GM19351 (cell line): ENCODE data around the gene GLI3.

Experiments used
- ATAC-seq: cut with Tn5 transposase; IDR thresholded peaks from one replicate; pipeline ENCODE4 v1.9.1; 2021; ENCODE audit warnings: mild to moderate bottlenecking, moderate library complexity; ENCODE audit not compliant: unreplicated experiment

Gene GLI3

DNA sequence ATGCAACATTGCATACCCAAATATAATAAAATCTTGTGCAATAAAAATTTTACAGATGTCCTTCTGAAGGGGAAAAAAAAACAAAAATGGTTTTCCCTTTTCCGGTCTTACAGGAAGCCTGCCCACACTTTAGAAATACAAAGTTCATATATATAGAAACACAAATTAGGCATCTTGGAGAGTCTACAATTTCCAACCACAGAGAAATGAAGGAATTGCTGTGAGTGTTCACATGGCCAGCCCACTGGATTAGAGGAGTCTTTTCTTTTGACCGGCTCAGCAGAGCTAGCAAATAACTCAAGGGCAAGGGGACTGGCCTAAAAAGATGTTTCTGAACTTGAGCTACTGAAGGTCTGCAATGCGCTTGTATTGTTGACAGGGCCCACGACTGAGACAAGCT, 92.4 kb downstream of the GLI3 start:
- no peak for ATAC-seq

GRCh38 chr7:42143711-42144600, 93.1 kb downstream of the GLI3 start:
- no peak for ATAC-seq

DNA sequence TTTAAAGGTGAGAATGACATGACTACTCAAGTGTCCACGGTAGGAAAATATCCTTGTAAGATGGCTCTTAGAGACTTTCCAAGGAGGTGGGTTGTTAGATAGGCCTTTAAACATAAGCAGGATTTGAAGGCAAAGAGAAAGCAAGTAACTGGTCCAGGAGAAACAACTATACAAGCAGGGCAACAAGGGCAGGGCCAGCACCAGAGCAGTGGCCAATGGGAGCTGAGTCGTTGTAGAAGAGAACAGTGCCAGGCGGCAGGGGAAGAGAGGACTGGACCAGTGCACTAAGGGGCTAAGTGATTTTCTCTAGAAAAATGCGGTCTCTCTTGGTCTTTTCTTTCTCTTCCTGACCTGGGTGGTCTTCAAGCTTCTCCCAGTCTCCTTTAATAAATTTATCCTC, 94.9 kb downstream of the GLI3 start:
- ATAC-seq: no peak

GRCh38 chr7:42139751-42140150, 97.3 kb downstream of the GLI3 start:
- ATAC-seq: no peak

DNA sequence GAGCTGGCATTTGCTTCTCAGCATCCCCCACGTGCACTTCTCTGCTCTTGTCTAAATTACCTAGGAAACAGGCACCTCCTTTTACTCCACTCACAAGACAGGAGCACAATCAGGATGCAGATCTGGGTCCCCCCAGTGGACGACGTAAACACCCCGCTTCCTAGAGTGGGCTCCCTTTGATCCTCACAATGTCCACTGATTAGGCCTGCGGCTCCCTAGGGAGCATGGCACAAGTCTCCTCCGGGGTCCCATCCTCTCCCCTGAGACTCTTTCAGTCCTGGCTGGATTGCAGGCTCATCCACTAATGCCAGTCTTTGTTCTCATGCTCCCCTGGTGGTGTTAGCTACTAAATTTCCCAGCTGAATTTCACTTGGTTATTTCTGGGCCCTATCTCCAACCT, 98.3 kb downstream of the GLI3 start:
- no peak for ATAC-seq

DNA sequence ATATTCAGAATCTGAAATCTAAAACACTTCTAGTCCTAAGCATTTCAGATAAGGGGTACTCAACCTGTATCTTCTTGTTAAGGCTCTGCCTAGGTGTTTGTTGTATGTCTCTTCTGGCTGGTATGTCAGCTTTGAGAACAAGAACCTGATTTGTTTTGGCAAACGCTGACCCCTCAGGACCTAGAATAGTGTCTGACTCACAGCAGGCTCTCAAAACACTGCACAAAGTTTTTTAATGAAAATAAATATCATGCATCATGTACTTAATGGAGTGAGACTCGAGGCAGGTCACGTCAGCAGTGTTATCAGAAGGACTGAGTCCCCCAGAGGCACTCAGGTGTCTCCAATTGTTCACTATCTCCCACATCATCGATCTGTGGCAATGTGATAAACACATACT, 99.1 kb downstream of the GLI3 start:
- ATAC-seq: no peak

- ATAC-seq: no peak
Observed at GRCh38 chr7:42137431-42137830, 99.6 kb downstream of the GLI3 start.

DNA sequence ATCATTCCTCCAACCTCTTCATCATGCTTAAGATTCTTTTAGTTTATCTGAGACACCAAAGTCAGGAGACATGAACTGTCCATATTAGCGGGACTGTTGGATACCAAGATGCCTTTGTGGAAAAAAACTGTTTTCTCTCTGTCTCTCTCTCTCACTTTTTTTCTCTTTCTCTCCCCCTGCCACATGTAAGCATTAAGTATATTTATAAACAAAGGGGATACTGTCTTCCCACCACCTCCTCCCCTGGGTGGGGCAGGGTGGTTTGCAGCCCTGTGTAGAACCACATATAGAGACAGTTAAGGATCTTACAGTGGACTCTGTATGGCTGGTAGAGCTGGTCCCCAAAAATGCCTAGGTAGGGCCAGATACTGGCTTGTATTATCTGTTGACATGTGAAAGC, 101.3 kb downstream of the GLI3 start:
- ATAC-seq: no peak

DNA sequence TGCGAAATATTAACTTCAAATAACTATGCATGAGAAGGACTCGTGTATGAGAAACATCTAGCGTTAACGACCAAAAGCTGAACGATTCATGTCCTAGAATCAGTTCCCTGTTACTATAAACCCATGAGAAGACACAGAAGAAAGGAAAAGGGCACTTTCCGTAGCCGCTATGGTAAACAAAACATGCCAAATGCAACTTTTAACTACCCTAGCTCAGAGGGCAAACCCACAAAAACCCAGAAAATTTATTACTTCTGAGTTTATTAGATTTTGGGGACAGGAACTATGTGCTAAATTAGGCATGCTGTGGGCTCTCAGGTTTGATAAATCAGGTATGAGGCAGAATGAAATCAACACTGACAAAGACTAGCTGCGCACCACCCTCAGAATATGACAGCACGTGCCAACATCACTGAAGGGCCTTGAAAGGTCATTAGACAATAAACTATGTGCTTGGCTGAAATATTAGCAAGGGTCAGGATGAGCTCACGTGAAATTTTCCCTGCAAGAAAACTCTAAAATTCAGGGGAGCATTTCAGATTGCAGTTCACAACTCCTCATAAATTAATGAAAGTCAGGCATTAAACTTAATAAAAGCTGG, 102.6 kb downstream of the GLI3 start:
- no peak for ATAC-seq

DNA sequence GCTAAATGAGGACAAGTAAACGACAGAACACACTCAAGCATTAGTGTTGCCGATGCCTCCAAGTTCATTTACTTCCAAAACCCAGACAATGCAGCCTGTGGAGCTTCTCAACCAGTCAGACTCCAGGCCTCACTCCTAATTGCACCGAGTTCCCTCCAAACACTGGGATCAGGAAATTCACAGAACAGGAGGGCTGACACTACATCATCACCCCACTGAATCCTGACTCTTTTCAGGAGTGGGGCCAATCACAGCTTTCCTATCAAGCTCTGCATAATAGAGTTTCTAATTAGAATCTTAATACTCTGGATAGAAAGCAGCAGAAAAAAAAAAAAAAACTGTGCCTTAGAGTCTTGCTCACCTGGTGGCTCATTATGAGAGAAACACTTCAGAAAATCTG, 103.7 kb downstream of the GLI3 start:
- no peak for ATAC-seq

DNA sequence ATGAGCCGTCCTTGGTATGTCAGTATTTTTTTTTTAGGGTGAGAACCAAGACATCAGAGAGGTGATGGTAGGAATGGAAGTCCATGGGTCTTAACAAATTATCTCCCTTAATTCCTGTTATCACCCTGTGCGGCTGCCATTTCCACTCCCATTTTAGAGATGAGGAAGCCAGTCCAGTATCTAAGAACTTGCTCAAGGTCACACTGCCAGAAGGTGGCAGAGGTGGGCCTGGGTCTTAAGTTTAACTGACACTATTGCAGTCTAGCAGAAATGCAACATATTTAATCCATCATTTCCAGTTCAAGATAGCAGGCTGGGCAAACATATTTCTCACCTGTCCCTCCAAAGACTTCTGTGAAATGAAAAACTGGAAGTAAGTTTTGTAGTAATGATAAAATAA, 108.3 kb downstream of the GLI3 start:
- no peak for ATAC-seq

DNA sequence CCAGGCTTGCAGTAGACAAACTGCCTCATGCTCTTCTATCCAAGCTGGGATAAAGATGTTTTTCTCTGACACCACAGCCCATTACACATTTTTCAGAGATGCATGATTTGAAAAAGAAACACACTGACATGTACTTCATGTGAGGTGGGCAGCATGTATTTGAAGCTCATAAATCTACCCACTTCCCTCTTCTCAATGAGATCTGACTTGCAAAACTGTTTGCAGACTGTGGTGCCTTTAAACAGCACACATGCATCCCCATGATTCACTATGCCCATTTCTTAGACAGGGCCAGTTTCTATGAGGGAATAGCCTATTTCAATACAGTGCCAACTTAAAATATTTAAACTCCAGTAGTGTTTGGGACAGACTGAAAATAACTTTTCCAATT, 109.8 kb downstream of the GLI3 start:
- ATAC-seq: no peak

DNA sequence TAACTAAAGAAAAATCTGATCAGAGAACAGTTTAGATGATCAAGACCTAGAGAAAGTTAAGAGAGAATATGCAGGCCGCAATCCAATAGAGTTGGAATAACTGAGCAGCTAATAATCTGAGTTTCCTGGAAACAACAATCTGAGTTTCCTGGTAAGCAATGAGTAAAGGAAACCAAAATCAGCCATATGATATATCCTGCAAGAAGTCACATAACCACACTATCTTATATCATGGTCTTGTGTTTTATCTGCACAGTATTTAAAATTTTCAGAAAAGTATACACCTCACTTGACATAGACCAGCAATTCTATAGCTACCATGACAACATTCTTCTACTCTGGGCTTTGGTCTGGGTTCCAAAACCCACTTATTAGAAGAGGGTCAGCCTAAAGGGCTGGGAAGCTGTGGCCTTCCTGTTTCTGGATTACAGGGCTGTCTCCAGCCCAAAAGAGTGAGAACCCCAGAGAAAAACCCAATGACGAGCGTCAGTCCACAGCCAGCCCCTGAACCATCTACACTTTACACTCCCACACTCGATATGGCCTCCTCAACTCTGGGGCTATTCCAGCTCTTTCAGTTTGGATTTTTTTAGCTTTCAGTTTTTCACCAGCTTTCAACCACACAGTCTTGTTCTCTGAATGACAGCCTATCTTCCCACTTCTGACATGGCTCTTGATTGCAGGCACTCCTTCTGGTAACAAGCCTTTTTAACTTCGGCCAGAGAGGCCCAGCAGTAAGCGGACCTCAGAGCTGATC, 110.4 kb downstream of the GLI3 start:
- ATAC-seq: no peak

DNA sequence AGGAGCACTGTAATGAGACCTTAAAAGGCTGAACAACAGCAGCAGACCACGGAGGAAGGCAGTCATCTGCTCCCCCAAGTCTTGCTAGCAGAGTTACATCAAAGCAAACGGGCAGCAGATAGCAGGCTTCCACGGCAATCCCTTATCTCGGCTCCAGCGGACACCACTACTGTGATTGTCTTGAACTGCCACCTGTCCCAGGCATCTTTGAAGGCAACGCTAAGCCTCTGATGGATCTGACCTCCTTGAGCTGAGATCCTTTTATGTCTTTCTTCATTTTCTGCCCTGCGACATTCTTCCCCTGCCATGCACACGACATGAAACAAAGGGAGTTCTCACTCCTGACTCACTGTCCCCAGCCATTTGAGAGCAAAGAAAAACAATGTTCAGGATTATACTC, 111.7 kb downstream of the GLI3 start:
- ATAC-seq: no peak

- ATAC-seq: no peak
Observed at GRCh38 chr7:42123716-42124115, 113.3 kb downstream of the GLI3 start.

GRCh38 chr7:42120191-42120590, 116.8 kb downstream of the GLI3 start:
- no peak for ATAC-seq

DNA sequence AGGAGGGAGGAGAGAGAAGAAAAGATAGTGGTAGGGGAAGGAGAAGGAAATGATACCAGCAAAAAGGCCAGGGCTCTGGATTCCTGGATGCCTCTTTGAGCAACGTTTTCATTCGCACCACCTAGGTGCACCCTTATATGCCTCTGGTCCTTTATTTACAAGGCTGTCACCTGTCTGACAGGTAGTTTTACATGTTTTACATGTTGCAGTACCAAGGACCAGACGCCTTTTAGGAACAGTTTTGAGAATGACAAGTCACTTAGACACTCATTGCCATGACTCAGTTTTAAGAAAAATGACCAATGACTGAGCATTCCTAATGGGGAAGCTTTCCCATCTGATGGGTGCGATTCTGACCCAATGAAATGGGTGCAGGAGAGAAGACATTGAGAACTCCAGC, 119.8 kb downstream of the GLI3 start:
- no peak for ATAC-seq

GRCh38 chr7:42115795-42116194, 121.2 kb downstream of the GLI3 start:
- no peak for ATAC-seq

DNA sequence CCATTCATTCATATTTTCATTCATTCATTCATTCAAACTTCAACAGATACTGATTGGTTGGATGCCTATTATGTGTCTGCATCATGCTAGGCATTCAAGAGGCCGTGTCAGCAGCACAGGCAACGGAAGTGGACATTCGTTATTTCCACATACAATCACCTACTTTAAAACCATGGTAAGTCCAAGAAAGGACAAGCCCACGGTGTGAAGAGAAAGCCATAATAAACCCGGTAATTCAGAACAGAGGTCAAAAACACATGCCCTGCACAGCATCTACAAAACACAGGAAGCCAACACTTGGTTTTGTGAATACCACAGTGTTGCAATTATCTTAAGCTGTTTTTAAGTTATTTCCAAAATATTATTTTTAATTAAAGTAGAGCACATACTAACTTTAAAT, 126.7 kb downstream of the GLI3 start:
- ATAC-seq: no peak

DNA sequence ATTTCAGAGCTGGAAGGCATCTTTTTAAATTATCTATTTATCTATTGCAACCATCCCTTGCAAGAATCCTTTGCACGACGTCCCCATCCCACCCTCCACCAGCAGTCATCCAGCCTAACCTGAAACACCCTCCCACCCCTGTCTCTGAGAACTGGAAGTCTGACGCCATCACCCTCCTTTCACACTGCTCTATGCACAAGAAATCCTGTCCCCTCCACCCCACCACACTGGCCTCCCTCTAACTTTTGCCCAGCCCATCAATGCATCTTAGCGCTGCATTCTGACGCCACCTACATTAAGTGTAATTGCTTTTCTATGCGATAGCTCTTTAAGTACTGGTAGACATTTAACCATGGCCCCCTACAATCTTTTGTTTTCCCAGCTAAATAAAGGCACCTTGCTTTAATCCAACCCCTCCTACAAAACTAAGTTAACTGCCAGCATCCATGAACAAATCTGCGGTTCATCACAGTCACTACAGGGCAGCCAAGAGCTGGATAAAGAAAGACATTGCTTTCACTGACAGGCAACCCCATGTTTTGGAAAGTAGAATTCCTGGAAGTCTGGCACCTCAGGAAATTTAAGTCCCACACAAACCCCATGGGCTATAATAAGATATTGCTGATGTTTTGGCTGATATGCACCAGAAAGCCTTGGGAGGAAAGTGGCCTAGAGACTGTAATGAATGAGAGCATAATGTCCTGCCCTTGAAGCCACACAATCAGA, 128.0 kb downstream of the GLI3 start:
- no peak for ATAC-seq
